GM12873 (cell line): ENCODE measurements around the gene ADM2.

ENCODE experiments used
- TF ChIP-seq, protein P1 (sequence below): IDR thresholded peaks from 2 replicates; pipeline ENCODE4 v1.5.1; 2012; ENCODE audit warnings: low read depth, mild to moderate bottlenecking, moderate library complexity, low read length, control low read depth; ENCODE audit not compliant: insufficient read depth; ENCODE audit errors: missing control alignments

ADM2 gene

DNA sequence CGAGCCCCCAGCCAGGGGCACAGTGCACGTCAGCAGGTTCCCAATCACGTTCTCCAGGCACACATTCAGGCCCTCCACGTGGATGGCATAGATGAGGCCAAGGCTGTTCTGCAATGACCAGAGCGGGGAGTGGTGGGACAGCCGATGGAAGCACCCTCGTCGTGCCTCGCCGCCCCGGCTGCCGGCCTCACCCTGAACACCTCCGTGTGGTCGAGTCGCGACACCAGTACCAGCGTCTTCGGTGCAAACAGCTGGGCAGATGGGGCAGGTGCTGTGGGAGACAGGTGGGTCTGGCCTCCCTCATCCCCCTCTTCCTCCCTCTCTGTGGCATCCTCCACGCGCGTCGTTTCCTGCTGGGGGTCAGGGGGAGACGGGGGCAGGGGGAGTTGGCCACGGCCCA, 14.0 kb upstream of the ADM2 start:
- TF ChIP-seq, protein P1, sequence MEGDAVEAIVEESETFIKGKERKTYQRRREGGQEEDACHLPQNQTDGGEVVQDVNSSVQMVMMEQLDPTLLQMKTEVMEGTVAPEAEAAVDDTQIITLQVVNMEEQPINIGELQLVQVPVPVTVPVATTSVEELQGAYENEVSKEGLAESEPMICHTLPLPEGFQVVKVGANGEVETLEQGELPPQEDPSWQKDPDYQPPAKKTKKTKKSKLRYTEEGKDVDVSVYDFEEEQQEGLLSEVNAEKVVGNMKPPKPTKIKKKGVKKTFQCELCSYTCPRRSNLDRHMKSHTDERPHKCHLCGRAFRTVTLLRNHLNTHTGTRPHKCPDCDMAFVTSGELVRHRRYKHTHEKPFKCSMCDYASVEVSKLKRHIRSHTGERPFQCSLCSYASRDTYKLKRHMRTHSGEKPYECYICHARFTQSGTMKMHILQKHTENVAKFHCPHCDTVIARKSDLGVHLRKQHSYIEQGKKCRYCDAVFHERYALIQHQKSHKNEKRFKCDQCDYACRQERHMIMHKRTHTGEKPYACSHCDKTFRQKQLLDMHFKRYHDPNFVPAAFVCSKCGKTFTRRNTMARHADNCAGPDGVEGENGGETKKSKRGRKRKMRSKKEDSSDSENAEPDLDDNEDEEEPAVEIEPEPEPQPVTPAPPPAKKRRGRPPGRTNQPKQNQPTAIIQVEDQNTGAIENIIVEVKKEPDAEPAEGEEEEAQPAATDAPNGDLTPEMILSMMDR: no peak

DNA sequence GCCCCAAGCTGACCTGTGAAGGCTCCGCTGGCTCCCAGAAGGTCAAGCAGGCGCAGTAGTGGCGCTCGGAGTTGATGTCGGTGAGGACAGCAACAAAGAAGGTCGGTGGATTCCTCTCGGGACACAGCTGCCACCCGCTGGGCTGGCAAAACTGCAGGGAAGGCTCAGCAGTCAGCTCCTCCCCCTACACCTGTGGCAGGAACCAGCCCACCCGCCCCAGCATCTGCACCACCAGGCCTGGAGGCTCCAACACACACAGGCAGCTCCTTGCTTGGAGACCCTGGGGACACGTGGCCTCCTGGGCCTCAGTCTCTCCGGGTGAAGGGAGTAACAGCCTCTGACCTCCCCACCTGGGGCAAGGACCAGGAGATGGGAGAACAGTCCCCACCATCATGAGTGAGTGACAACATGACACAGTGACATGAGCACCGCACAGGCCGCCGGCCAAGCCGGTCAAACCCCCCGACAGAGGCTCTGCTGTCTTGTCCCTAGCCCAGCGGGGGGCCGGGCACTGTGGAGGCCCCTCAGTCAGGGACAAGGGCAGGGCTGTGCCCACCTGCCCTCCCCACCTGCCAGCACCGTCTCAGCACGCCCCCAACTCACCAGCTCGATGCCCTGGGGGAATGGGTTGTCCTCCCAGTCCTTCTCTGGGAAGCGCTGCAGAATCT, 13.4 kb upstream of the ADM2 start:
- TF ChIP-seq, protein P1: no peak

DNA sequence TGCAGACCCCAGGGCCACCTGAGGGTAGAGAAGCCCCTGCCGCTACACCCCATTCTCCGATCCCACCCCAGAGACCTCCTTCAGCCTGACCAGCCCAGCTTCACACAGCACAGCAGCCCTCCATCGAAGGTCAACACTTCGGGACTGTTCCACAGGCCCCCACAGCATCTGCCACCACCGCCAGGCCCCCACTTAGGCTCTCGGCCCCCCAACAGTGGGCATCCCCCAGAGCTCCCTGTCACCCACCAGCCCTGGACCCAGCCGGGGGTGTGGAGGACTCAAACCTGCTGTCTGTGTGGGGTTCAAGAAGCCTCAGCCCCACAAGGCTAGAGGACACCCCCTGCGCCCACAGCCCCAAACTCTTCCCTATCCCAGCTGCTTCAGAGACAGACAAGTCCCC, 12.7 kb upstream of the ADM2 start:
- TF ChIP-seq, protein P1: no peak

DNA sequence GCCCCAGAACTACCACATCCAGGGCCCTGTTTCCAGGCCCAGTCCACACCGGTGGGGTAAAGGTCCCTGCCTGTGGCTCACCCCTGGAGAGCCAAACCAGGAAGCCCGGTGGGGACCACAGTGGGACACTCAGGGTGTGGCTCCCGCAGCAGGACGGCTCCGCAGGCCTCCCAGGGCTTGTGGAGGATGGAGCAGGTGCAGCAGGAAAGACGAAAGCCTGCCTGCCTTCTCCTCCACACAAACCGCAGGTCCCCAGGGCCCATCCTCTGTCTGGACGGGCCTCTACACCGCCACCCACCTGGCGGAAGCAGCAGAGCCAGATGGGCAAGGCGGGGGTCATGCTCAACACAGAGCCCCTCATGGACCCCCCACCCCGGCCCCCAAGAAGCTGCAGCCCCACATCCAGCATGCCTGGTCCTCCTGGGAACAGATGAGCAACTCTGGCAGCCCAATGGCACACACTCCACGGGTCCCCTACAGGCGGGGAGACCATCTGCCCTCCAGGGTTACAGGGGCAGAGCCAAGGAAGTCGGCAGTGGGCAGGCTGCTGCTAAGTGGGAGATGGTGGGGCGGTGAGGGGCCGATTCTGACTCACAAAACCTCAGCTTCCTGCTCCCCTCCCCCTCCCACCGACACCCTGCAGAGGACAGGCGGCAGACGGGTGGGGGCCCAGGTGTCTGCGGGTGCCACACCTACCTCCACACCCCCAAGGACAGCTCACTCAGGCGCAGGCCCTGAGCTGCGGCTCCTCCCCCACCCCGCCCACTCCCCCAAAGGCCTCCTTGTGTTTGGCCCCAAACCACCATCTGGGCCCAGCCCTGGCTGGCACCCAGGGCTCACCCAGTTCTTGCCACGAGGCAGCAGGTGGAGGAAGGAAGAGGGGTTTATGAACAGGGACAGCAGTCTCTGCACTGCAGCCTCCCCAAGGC, 11.7 kb upstream of the ADM2 start:
- TF ChIP-seq, protein P1: peak; percentile 31

DNA sequence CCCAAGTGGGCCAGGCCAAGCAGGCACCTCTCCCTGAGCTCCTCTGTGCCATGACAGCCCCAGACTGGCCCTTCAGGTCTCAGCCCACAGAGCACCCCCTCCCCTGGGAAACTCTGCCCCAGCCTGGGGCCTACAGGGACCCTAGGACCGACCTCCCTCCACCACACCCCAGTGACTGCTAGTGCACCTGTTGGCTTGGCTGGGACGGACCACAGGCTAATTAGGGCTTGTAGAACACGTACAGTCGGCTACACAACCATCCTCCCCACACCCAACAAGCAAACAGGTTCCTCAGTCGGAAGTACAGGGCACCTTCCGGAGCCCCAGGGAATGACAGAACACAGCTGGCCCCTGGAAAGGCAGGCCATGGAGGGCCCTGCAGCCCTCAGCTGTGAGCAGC, 10.9 kb upstream of the ADM2 start:
- TF ChIP-seq, protein P1: no peak

DNA sequence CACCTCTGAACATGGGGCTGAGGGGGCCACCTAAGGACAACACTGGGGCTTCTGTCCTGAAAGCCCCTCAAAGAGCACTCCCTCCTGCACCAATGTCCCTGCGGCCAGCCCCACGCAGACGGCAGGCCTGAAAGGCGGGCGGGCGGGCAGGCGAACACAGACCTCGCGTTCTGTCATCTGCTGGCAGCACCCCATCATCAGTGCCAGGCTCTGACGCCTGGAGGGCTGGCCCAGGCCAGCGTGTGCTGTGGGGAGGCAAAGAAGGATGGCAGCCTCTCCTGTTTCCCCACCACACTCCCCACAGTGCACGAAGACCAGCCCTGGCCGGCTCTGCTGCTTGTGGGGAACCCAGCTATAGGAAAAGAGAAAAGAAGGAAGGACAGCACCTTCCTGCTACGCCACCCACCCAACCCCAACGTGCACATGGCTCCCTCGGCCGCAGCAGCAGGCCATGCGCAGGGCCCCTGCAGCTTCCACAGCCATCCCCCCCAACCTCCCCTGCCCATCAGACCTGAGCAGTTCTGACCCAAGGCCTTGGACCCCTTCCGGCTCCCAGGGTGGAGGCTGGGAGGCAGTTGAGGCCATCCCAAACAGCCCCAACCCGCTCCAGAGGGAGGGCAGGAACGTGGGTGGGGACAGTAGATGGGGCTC, 10.0 kb upstream of the ADM2 start:
- TF ChIP-seq, protein P1: no peak

DNA sequence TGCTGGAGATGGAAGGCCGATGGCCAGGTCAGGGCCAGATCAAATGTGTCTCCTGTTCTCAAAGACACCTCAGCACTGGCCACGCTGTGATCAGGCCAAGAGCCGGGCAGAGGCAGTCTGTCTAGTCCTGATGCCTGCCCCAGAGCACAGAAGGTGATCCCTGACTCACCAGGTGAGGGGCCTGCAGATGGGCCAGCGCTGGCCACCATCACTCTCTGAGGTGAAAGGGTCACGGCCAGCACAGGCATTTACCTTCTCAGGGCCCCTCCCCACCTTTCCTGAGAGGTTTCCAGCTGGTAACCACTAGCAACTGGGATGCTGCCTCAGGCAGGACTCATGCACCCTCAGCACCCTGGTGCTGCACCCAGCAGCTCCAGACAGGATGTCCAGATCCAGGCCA, 9.4 kb upstream of the ADM2 start:
- TF ChIP-seq, protein P1: no peak
